ENCODE measurements around the gene NOX3.

NOX3 gene

DNA sequence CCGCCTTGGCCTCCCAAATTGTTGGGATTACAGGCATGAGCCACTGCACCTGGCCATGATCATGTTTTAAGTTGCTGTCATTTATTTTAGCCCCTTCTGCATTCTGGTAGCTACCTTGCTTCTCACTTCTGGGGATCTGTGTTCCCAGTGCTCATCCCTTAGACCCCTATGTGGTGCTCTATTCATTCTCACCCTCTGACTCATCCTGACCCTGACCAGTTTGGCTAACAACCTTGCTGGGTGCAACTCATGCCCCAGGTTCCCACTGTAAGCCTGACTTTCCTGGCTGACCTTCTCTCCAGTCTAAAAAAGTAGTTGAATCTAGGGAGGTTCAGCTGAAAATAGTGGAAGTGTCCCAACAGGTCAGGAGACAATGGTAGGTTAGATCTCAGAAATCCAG, 47.4 kb downstream of the NOX3 start:
- H3K4me3 ChIP-seq (ENCODE audit: low read length): no peak overlapping the region
- no peaks in the 10 kb centered on the region for H3K27me3 ChIP-seq (ENCODE audit: control insufficient read depth, insufficient read depth, low read length)
- H3K9ac ChIP-seq (ENCODE audit: low read length): no peak overlapping the region
- no peaks in the 10 kb centered on the region for H3K36me3 ChIP-seq (ENCODE audit: control insufficient read depth, low read depth, low read length)
- H3K27ac ChIP-seq (ENCODE audit: low read length): no peak overlapping the region
- H3K9me3 ChIP-seq (ENCODE audit: control insufficient read depth, low read depth, low read length): no peaks in the 10 kb centered on the region
- H3K4me1 ChIP-seq (ENCODE audit: control insufficient read depth, low read depth, low read length): no peaks in the 10 kb centered on the region

DNA sequence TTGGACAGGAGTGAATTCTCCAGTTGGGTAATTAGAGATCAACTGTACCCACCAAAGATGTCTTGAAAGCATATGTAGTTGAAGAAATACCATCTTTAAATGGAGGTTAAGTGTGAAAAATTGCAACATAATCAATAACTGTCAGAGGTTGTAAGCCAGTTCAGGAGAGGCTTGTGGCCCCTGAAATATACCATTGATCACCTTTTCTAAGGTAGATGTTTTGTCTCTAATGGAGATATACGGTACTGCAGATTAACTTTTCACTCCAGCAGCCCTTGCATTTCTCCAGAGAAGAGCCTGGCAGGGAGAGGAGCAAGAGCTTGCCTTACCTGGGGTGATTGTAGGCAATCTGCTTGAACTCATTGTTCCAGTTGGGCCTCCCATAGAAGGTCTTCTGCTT, 48.8 kb downstream of the NOX3 start:
- Histone ChIP-seq H3K36me3 (ENCODE audit: control insufficient read depth, low read depth, low read length) (no peaks in the 10 kb centered on the region), H3K9me3 (ENCODE audit: control insufficient read depth, low read depth, low read length) (no peaks in the 10 kb centered on the region), H3K9ac (ENCODE audit: low read length) (no peak overlapping the region), H3K4me3 (ENCODE audit: low read length) (no peak overlapping the region), H3K27ac (ENCODE audit: low read length) (no peak overlapping the region), H3K27me3 (ENCODE audit: control insufficient read depth, insufficient read depth, low read length) (no peaks in the 10 kb centered on the region), H3K4me1 (ENCODE audit: control insufficient read depth, low read depth, low read length) (no peaks in the 10 kb centered on the region)

DNA sequence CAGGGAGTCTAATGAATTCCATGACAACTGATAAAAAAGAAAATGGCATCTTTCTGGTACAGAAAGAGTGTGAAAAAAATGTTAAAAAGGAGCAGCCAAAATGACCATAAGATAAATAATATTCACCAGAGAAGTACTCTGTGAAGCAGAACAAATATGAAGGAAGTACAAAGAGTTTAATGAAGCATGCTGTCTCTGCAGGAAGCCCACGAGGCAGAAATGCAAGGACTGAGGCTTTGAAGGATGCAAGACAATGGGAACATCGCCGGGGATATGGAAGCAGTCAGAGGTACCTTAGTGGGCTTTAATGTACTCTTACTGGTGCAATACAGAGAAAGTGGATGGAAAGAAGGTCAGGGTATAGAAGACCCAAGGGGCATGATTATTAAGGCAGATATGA, 50.7 kb downstream of the NOX3 start:
- H3K4me1 ChIP-seq (ENCODE audit: control insufficient read depth, low read depth, low read length): no peaks in the 10 kb centered on the region
- H3K4me3 ChIP-seq (ENCODE audit: low read length): no peak overlapping the region
- no peaks in the 10 kb centered on the region for H3K27me3 ChIP-seq (ENCODE audit: control insufficient read depth, insufficient read depth, low read length)
- H3K36me3 ChIP-seq (ENCODE audit: control insufficient read depth, low read depth, low read length): no peaks in the 10 kb centered on the region
- H3K9ac ChIP-seq (ENCODE audit: low read length): no peak overlapping the region
- H3K27ac ChIP-seq (ENCODE audit: low read length): no peak overlapping the region
- no peaks in the 10 kb centered on the region for H3K9me3 ChIP-seq (ENCODE audit: control insufficient read depth, low read depth, low read length)

DNA sequence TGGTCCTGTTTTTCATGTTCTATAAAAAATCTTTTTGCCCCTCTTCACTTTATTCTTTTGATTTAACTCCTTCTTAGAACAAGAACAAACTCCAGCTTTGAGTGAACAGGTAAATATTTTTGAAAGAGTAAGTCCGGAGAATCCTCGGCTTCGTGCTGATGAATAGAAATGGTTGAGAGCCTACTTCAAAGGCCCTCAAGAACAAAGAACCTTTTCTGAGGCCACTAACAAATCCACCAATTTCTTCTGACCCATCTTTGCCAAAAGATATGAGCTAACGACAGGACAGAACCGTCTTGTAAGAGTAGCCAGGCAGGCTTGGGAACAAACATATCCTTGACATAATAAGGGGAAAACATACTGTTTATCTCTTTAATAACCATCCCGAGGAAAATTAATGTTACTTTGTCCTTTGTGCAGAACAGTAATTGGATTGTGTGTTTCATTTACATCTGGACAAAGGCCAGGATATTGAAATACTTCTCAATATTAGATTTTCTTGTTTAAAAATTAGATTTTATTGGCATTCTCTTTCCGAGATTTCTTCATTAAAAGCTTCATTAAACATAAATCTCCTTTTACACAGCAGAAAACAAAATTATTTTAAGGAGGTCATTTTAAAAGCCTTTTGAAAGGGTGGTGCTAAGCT, 52.9 kb downstream of the NOX3 start:
- H3K9ac ChIP-seq (ENCODE audit: low read length): no peak overlapping the region
- no peak overlapping the region for H3K4me3 ChIP-seq (ENCODE audit: low read length)
- no peaks in the 10 kb centered on the region for H3K4me1 ChIP-seq (ENCODE audit: control insufficient read depth, low read depth, low read length)
- no peak overlapping the region for H3K27ac ChIP-seq (ENCODE audit: low read length)
- no peaks in the 10 kb centered on the region for H3K9me3 ChIP-seq (ENCODE audit: control insufficient read depth, low read depth, low read length)
- no peaks in the 10 kb centered on the region for H3K27me3 ChIP-seq (ENCODE audit: control insufficient read depth, insufficient read depth, low read length)
- H3K36me3 ChIP-seq (ENCODE audit: control insufficient read depth, low read depth, low read length): no peaks in the 10 kb centered on the region

DNA sequence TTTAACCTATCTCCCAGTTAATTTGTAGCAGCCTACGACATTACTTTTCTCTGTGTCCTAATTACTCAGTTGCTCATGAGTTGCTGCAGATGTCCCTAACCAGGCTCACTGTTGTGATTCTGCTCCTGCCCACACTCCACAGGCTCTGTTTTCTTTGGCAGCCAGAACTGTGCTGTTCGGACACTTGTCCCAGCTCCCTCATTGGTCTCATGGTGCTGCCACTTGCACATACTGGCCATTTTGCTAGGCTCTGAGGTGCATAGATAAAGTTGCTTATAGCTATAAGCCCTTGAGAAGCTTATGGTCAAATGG, 55.0 kb downstream of the NOX3 start:
- no peak overlapping the region for H3K9ac ChIP-seq (ENCODE audit: low read length)
- H3K4me1 ChIP-seq (ENCODE audit: control insufficient read depth, low read depth, low read length): no peaks in the 10 kb centered on the region
- H3K27ac ChIP-seq (ENCODE audit: low read length): no peak overlapping the region
- H3K4me3 ChIP-seq (ENCODE audit: low read length): no peak overlapping the region
- H3K27me3 ChIP-seq (ENCODE audit: control insufficient read depth, insufficient read depth, low read length): no peaks in the 10 kb centered on the region
- H3K9me3 ChIP-seq (ENCODE audit: control insufficient read depth, low read depth, low read length): no peaks in the 10 kb centered on the region
- no peaks in the 10 kb centered on the region for H3K36me3 ChIP-seq (ENCODE audit: control insufficient read depth, low read depth, low read length)

DNA sequence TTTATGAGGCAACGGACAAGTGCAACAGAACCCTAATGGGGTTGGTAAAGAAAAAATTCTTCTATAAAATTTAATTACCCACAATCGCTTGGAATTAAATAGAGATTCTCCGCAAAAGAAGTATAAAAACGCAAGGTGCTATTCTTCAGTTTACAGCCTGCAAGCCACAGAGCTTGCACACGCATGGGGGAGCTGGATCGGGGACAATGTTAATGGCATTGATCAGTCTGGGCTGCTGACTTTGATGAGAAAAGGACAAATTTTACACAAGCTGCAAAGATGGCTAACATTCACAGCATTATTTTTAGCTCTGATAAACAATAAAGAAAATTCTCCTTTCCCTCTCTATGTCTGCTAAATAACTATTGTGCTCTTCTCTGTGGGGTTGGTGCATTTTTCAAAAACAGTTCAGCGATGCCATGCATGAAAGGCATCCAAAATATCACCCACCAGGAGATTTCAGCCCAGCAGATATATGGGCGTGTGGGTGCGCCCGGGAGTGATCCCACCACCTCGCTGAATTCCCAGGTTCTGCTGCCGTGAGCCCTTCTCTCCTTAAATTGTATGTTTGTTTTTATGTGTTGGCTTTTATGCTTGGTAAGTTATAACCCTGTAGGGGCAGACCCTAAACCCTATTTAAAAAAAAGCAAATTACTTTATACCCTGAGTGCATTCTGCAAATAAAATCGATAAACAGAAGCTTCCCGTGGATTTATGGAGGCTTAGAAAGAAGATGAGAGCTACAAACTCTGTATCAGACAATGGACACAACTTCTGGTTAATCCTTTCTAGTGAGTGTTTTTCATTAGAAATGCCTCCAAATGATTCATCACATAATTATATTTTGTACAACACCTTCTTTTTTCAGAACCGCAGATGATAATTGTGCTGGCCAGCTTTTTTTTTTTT, 55.6 kb downstream of the NOX3 start:
- no peaks in the 10 kb centered on the region for H3K9me3 ChIP-seq (ENCODE audit: control insufficient read depth, low read depth, low read length)
- H3K27me3 ChIP-seq (ENCODE audit: control insufficient read depth, insufficient read depth, low read length): no peaks in the 10 kb centered on the region
- H3K4me1 ChIP-seq (ENCODE audit: control insufficient read depth, low read depth, low read length): no peaks in the 10 kb centered on the region
- H3K9ac ChIP-seq (ENCODE audit: low read length): no peak overlapping the region
- H3K27ac ChIP-seq (ENCODE audit: low read length): no peak overlapping the region
- no peaks in the 10 kb centered on the region for H3K36me3 ChIP-seq (ENCODE audit: control insufficient read depth, low read depth, low read length)
- no peak overlapping the region for H3K4me3 ChIP-seq (ENCODE audit: low read length)

DNA sequence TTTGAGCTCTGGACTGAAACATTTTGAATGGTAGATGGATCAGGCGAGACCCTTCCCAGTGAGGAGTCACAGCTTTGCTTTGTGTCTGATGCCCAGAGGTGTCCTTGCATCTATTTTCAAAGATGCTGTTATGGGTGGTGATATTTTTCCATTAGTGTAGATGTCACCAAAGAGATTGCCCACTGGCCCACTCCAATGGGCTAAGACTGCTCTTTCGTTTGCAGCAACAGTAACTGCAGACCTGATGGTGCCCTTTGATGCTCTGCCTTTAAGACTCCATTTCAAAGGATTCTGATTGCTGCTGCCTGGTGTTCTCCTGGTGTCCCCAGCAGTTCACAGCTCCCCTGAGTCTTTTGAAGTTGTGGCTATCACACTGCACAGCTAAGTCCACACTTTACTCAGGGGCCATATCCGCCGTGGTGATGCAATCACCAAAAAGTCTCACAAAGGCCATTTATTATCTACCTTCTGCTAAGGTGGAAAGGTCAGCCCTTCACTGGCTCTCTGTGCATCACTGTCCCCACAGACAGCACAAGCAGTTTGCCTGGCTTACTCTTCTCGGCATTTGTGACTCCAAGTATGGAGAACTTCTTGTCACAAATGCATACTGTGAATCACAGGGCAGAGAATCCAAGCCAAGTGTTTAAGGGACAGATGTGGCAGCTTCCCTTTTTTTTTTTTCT, 56.4 kb downstream of the NOX3 start:
- no peaks in the 10 kb centered on the region for H3K4me1 ChIP-seq (ENCODE audit: control insufficient read depth, low read depth, low read length)
- no peaks in the 10 kb centered on the region for H3K27me3 ChIP-seq (ENCODE audit: control insufficient read depth, insufficient read depth, low read length)
- no peaks in the 10 kb centered on the region for H3K9me3 ChIP-seq (ENCODE audit: control insufficient read depth, low read depth, low read length)
- no peak overlapping the region for H3K9ac ChIP-seq (ENCODE audit: low read length)
- no peak overlapping the region for H3K4me3 ChIP-seq (ENCODE audit: low read length)
- no peaks in the 10 kb centered on the region for H3K36me3 ChIP-seq (ENCODE audit: control insufficient read depth, low read depth, low read length)
- H3K27ac ChIP-seq (ENCODE audit: low read length): no peak overlapping the region

DNA sequence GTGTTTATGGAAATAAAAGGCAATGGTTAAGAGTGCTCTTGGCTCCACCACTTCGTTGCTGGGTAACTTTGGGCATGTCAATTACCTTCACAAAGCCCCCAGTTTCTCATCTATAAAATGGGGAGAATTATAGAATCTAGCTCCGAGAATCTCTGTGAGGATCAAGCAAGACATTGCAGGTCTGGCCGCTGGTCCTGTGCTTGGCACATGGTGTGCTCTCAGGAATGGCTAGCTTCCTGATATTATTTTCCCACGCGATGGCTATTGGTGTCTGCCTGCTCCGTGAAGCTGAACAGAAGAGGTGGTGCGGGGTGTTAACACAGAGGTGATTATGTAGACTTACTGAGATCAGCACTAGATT, 57.0 kb downstream of the NOX3 start:
- H3K4me3 ChIP-seq (ENCODE audit: low read length): no peak overlapping the region
- H3K27me3 ChIP-seq (ENCODE audit: control insufficient read depth, insufficient read depth, low read length): no peaks in the 10 kb centered on the region
- no peaks in the 10 kb centered on the region for H3K36me3 ChIP-seq (ENCODE audit: control insufficient read depth, low read depth, low read length)
- no peak overlapping the region for H3K27ac ChIP-seq (ENCODE audit: low read length)
- H3K9ac ChIP-seq (ENCODE audit: low read length): no peak overlapping the region
- no peaks in the 10 kb centered on the region for H3K9me3 ChIP-seq (ENCODE audit: control insufficient read depth, low read depth, low read length)
- H3K4me1 ChIP-seq (ENCODE audit: control insufficient read depth, low read depth, low read length): no peaks in the 10 kb centered on the region

DNA sequence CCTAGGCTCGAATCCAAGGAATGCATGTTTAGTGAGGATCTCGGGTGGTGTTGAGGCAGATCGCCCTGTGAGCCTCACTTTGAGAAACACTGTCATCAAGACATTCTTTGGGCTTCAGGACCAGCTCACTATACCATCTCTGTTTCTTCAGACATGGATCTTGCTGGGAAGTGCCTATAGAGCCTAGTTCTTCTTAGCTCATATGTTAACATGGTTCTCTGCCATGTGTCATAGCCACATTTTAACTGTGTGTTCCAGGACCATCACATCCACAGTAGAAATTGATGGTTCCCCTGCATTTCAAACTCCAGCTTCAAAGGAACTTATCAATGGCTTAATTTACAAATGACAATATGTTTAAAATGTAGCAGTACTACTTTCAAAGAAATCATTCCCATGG, 57.4 kb downstream of the NOX3 start:
- no peak overlapping the region for H3K27ac ChIP-seq (ENCODE audit: low read length)
- H3K4me1 ChIP-seq (ENCODE audit: control insufficient read depth, low read depth, low read length): no peaks in the 10 kb centered on the region
- H3K36me3 ChIP-seq (ENCODE audit: control insufficient read depth, low read depth, low read length): no peaks in the 10 kb centered on the region
- no peaks in the 10 kb centered on the region for H3K9me3 ChIP-seq (ENCODE audit: control insufficient read depth, low read depth, low read length)
- no peak overlapping the region for H3K9ac ChIP-seq (ENCODE audit: low read length)
- no peaks in the 10 kb centered on the region for H3K27me3 ChIP-seq (ENCODE audit: control insufficient read depth, insufficient read depth, low read length)
- H3K4me3 ChIP-seq (ENCODE audit: low read length): no peak overlapping the region

DNA sequence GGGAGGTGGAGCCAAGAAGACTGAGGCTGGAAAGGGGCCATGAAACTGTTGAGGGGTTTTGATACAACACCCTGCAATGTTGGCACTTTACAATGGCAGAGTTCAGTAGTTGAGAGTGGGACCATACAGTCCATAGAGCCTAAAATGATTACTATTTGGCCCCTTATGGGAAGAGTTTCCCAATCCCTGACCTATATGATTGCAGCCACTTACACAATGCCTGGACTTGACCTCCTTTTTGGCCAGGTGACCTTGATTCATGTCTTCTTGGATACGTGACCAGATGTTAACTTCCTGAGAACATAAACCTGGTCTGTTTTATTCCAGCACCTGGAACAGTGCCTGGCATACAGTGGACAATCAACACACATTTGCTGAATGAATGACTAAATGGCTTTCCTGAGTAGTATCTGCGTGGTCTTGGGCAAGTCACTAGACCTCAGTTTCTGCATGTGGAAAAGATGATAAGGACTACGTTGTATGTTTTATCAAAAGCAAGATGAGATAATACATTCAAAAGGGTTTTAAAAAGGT, 58.4 kb downstream of the NOX3 start:
- Histone ChIP-seq H3K27ac (ENCODE audit: low read length) (no peak overlapping the region), H3K4me1 (ENCODE audit: control insufficient read depth, low read depth, low read length) (no peaks in the 10 kb centered on the region), H3K9ac (ENCODE audit: low read length) (no peak overlapping the region), H3K36me3 (ENCODE audit: control insufficient read depth, low read depth, low read length) (no peaks in the 10 kb centered on the region), H3K27me3 (ENCODE audit: control insufficient read depth, insufficient read depth, low read length) (no peaks in the 10 kb centered on the region), H3K4me3 (ENCODE audit: low read length) (no peak overlapping the region), H3K9me3 (ENCODE audit: control insufficient read depth, low read depth, low read length) (no peaks in the 10 kb centered on the region)

DNA sequence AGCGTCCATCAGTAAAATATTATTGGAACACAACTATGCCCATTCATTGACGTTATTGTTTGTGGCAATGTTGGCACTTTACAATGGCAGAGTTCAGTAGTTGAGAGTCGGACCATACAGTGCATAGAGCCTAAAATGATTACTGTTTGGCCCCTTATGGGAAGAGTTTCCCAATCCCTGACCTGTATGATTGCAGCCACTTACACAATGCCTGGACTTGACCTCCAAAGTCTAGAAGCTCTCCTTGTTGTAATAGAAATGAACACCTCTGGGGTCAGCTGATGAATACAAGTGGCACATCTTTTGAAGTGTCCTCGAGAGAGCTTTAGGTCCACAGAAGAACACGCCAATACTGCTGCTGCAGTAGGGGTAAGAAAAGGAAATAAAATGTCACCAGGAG, 59.0 kb downstream of the NOX3 start:
- H3K27me3 ChIP-seq (ENCODE audit: control insufficient read depth, insufficient read depth, low read length): no peaks in the 10 kb centered on the region

More for the DNA sequence above, 59.0 kb downstream of the NOX3 start:
- Histone ChIP-seq H3K4me3 (ENCODE audit: low read length) (no peak overlapping the region), H3K9ac (ENCODE audit: low read length) (no peak overlapping the region), H3K4me1 (ENCODE audit: control insufficient read depth, low read depth, low read length) (no peaks in the 10 kb centered on the region), H3K36me3 (ENCODE audit: control insufficient read depth, low read depth, low read length) (no peaks in the 10 kb centered on the region), H3K9me3 (ENCODE audit: control insufficient read depth, low read depth, low read length) (no peaks in the 10 kb centered on the region), H3K27ac (ENCODE audit: low read length) (no peak overlapping the region)
